BJ (cell line): ENCODE results near the gene RASSF8. TPM values are rescaled to one million over a fixed set of nuclear protein-coding genes. Genes with fewer than 3 reads are reported as not detected.

Experiments
- CTCF ChIA-PET: fragments of 350-600 bp; formaldehyde crosslinking; extraction: SDS; loops from one replicate; lab custom pipeline; 2021; ENCODE audit warnings: antibody characterized with exemption, inconsistent platforms; lab: Yijun Ruan, JAX
- POLR2A ChIA-PET: fragments of 300-600 bp; sonication (Branson Sonifier 250); formaldehyde crosslinking; extraction: SDS; loops from one replicate; lab custom pipeline; 2021; ENCODE audit warnings: antibody characterized with exemption; lab: Charles Lee
- DNase-seq: peaks from one replicate; pipeline ENCODE4 v3.0.0-alpha.2; 2011; ENCODE audit warnings: low read depth
- H3K27me3 ChIP-seq: 2 replicates; pipeline ENCODE4 v1.6.0; 2011; ENCODE audit warnings: low read length; ENCODE audit not compliant: control insufficient read depth, insufficient read depth
- H3K36me3 ChIP-seq: 2 replicates; pipeline ENCODE4 v1.5.1; 2011; ENCODE audit warnings: low read length; ENCODE audit not compliant: control insufficient read depth, insufficient read depth
- H3K4me3 ChIP-seq: 2 replicates; pipeline ENCODE4 v1.5.1; 2011; ENCODE audit warnings: low read depth, mild to moderate bottlenecking, control low read depth, low read length
- CTCF ChIP-seq: IDR thresholded peaks from 2 replicates; pipeline ENCODE4 v1.5.1; 2011; ENCODE audit warnings: low read depth, mild to moderate bottlenecking, control low read depth, inconsistent platforms, low read length, moderate library complexity; ENCODE audit not compliant: insufficient read depth
- polyA plus RNA-seq: library from polyadenylated mRNA; depleted of rRNA; stranded (reverse); fragments of >200 nt; gene quantifications from 2 replicates; pipeline ENCODE4 v1.2.3, GENCODE V29; 2011

Gene RASSF8
- polyA plus RNA-seq, 1 experiment = 35.8 TPM

- no peak for TF ChIP-seq CTCF
- H3K36me3 ChIP-seq = no peaks in the 10 kb centered on the region
- no peak for DNase-seq
- CTCF ChIA-PET = no interaction called here
- no peak overlapping the region for H3K4me3 ChIP-seq
- POLR2A ChIA-PET = no interaction called here
- no peaks in the 10 kb centered on the region for H3K27me3 ChIP-seq
These were observed 130.5 kb downstream of the RASSF8 start for GRCh38 chr12:26088998-26089397.

- H3K27me3 ChIP-seq = no peaks in the 10 kb centered on the region
- POLR2A ChIA-PET = no interaction called here
These were observed 132.5 kb downstream of the RASSF8 start for GRCh38 chr12:26090836-26091510.

GRCh38 chr12:26091822-26092221 lies 133.3 kb downstream of the RASSF8 start:
- ChIA-PET POLR2A (no interaction called here), CTCF (interaction anchor here (0.8 to 2.0 kb wide), 7 partner anchors 8 to 655 kb away, joined by 3 to 7 read pairs (median 3); no protein-coding TSS in a partner anchor)
- peak; percentile 29; the same call in 1 of the 2 replicates for TF ChIP-seq CTCF
- H3K36me3 ChIP-seq = no peaks in the 10 kb centered on the region
- no peak overlapping the region for H3K4me3 ChIP-seq
- DNase-seq = no peak
- H3K27me3 ChIP-seq = no peaks in the 10 kb centered on the region

More at GRCh38 chr12:26090836-26091510, 132.5 kb downstream of the RASSF8 start:
- Histone ChIP-seq H3K36me3 (no peaks in the 10 kb centered on the region), H3K4me3 (no peak overlapping the region)
- CTCF ChIA-PET = interaction anchor here (0.8 to 2.0 kb wide), 6 partner anchors 9 to 654 kb away, joined by 3 to 7 read pairs (median 3); no protein-coding TSS in a partner anchor
- no peak for DNase-seq
- TF ChIP-seq CTCF = no peak

- TF ChIP-seq CTCF = no peak
- Histone ChIP-seq H3K36me3 (no peaks in the 10 kb centered on the region), H3K4me3 (no peak overlapping the region), H3K27me3 (no peaks in the 10 kb centered on the region)
- ChIA-PET CTCF (interaction anchor here (1.5 to 2.0 kb wide), 2 partner anchors 10 to 414 kb away, joined by 5 to 7 read pairs; no protein-coding TSS in a partner anchor), POLR2A (no interaction called here)
- DNase-seq = no peak
These were observed 134.0 kb downstream of the RASSF8 start for GRCh38 chr12:26092346-26093105.

GRCh38 chr12:26095186-26095585 lies 136.7 kb downstream of the RASSF8 start:
- CTCF ChIA-PET = interaction anchor here (1.3 to 3.2 kb wide), 2 partner anchors 540 to 557 kb away, joined by 3 to 20 read pairs; no protein-coding TSS in a partner anchor
- no peak for DNase-seq
- Histone ChIP-seq H3K36me3 (no peaks in the 10 kb centered on the region), H3K27me3 (no peaks in the 10 kb centered on the region), H3K4me3 (no peak overlapping the region)
- no peak for TF ChIP-seq CTCF
- POLR2A ChIA-PET = no interaction called here
